Activated T-helper 9 cell treated with anti-CD3 and anti-CD28 coated beads, Interleukin-2, amount 50 U/mL, for 16 hours (primary cell): ENCODE measurements around the gene ATP9B.
"Not testable (repeated sequence)": the region's sequence is repeated elsewhere in the genome, so short reads cannot be mapped to it uniquely, and the experiment has no call there.

Source experiments
- DNase-seq: peaks from one replicate; pipeline ENCODE4 v3.0.0-alpha.2; 2020; ENCODE audit warnings: low read depth

ATP9B gene

DNA sequence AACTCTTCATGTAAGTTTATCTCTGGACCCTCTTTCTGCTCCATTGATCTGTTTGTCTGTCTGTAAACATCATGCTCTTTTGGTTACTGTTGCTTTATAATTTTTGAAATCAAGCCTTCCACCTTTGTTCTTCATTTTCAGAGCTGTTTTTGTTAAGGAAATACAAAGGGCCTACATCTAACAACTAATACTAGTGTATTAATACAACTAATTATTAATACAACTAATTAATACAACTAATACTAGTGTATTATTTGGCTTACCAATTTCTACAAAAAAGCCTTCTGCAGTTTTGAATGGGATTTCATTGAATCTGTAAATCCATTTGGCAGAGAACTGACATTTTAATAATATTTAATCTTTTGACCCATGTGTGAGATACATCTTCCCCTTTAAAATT lies 66.7 kb downstream of the ATP9B start:
- DNase-seq = no peak

DNA sequence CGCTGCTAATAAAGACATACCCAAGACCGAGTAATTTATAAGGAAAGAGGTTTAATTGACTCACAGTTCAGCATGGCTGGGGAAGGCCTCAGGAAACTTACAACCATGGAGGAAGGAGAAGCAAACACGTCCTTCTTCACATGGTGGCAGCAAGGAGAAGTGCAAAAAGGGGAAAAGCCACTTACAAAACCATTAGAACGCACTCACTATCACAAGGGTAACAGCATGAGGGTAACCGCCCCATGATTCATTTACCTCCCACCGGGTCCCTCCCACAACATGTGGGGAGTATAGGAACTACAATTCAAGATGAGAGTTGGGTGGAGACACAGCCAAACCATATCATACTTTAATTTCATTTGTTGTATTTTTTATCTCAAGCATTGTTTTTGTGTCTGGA lies 67.5 kb downstream of the ATP9B start:
- no peak for DNase-seq

DNA sequence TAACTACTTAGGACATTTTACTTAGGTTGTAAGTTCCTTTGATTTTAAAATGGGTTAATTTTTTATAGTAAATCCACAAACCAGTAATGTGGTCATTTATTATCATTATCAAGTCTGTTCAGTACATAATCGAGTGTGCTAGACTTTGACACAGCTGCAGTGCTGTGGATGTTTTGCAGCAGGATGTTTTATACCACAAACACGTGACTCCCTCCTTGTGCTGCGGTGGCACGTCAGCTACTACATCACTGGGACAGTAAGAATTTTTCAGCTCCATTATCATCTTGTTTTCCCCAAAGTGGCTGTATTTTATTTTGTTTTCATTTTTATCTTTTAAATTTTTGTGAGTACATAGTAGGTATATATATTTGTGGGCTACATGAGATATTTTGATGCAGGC lies 70.0 kb downstream of the ATP9B start:
- DNase-seq = no peak

DNA sequence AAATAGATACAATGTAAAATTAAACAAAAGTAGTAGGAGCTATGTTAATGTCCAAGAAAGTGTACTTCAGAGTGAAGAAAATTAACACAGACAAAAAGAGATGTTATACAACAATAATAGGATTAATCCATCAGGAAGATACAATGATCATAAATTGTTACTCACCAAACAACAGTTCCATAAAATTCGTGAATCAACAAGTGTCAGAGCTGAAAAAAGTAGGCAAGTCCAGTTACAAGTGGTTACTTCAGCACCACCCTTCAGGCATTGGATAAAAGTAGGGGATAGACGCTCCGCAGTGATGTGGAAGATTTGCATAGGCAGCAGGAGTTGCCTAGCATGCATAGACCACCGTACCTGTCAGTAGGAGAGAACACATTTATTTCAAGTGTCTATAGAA lies 77.8 kb downstream of the ATP9B start:
- no peak for DNase-seq

DNA sequence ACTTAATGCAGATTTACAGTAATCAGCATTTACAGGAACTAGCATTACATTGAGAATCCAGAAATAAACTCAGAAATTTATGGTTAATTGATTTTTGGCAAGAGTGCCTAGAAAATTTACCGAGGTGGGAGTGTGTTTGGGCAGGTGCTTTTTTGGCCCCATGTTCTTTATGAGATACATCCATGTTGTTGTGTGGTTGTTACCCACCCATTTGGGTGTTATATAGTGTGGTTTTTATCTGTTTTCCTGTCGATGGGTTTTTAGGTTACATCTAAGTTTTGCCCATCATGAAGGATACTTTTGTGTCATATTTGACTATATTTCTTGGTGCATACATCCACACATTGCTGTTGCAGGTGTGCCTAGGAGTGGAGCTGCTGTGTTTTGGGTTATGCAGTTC lies 82.0 kb downstream of the ATP9B start:
- no peak for DNase-seq

DNA sequence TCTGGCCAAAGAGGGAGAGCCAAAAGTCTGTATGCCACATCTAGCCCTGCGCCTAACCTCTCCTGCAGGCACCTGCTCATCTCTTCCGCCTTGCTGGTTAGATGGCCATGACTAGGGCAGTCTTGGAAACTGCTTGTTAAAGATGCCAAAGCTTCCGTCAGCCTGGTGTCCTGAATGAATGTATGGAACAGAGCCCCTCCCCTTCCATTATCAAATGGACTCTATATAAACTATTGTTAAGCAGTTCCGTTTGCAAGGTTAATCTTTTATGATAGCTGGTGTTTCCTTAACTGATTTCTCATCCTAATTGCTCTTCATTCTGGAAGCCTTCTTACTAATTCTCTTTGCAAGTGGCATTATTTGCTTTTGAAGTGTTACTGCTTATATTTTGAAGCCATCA lies 87.1 kb downstream of the ATP9B start:
- DNase-seq = no peak

DNA sequence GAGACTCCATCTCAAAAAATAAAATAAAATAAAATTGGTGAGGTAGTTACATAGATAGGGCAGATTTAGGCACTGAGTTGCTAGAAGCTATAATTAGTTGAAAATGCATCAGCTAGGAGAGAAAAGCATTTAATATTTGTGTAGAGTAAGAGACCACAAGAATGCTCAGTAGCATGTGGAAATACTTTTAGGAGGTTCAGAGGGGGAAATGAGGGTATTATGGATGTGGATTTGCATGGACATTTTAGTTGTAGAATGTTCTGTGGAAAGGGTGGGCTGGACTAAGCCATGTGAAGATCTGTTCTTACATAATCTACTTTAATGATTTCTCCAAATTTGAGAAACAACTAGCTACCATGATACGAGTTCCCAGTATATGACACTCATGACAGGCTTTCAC lies 95.5 kb downstream of the ATP9B start:
- no peak for DNase-seq

DNA sequence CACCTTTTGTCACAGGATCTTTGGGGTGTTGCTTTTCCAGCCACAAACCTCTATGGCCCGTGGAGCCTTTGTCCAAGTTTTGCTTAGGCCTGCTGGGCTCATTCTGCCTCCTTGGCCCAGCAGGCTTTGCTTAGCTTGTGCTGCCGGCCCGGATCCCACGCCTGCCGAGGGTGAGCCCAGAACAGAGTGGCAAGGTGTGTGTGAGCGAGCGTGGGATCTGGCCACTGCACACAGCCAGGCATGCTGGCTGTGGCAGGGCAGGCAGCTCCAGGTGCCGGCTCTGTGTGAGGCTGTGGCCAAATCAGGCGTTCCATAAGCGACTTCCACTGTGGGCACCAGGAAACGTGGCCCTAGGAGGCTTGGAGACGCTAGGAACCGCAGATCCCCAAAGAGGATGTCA lies 97.5 kb downstream of the ATP9B start:
- no peak for DNase-seq

DNA sequence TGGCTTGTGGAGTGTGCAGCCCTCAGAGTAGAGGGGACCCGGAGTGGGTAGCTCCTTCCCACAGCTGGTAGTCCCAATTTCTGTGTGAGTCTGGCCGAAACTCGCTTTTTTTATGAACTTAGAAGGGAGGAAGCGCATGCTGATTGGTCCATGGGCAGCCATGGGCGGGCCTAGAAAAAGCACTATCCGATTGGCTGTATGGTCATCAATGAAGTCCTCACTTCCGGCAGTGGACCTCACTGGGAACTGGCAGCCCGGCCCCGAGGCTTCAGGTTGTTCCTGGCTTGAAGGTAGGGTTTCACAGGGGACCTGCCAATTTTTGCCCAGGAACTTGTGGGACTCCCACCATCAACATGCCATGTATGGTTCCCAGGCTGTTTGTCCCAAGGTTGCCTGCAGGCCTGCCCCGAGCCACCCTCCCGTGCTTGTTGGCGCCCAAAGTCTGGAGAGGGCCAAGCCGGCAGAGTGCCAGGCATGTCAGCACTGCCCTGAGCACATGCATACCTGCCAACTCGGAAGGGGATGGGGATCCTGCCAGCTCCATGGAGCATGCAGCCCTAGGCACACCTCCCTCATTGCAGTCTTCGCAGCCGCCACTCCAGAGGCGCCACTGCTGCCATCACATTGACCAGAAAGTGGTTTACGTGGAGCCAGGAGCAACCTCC lies 98.5 kb downstream of the ATP9B start:
- no peak for DNase-seq

DNA sequence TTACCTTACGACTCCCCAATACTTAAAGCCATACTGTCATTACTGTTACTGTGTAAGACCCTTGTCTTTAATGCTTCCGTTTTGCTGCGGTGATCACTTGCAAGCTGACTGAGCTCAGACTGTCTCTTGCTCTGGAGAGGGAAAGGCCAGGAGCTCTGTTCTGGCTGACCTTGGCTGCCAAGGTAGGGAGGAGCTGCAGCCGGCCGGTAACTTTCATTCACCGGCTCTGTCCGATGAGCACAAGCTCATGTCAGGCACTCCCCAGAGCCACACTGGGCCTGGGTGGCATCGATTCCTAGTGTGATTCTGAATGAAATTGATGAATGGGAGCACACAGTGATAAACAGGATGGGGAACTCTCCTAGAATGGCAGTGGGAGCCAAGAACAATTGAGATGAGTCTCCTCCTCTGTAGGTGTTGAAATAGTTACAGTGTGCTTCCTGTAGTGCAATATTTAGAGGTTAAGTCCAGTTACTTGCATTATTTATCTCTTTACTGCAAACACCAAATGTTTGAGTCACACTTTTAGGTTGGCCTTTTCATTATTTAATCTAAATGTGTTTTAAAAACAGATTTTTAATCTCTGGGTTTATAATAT lies 100.9 kb downstream of the ATP9B start:
- no peak for DNase-seq

DNA sequence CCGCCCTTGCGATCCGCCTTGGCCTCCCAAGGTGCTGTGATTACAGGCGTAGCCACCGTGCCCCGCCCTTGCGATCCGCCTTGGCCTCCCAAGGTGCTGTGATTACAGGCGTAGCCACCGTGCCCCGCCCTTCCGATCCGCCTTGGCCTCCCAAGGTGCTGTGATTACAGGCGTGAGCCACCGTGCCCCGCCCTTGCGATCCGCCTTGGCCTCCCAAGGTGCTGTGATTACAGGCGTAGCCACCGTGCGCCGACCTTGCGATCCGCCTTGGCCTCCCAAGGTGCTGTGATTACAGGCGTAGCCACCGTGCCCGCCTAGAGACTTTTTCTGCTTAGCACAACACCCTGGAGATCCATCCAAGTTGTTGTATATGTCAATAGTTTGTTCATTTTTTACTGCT lies 103.1 kb downstream of the ATP9B start:
- not testable (repeated sequence) for DNase-seq

DNA sequence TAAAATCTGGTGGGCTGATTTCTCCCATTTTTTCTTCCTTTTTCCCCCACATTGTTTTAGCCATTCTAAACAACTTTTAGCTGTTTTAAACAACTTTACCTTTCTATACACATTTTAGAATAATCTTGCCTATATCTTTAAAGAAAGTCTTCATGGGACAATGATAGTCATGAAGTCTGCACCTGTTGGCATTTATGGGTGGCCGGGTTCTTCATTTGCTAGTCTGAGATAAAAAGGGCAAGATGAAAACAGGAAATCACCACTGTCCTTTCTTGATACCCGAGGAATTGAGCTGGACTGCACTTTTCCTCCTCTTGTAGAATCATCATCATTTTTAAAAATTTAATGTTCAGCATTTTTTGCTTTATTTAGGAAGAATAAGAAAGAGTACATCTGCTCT lies 104.5 kb downstream of the ATP9B start:
- no peak for DNase-seq

DNA sequence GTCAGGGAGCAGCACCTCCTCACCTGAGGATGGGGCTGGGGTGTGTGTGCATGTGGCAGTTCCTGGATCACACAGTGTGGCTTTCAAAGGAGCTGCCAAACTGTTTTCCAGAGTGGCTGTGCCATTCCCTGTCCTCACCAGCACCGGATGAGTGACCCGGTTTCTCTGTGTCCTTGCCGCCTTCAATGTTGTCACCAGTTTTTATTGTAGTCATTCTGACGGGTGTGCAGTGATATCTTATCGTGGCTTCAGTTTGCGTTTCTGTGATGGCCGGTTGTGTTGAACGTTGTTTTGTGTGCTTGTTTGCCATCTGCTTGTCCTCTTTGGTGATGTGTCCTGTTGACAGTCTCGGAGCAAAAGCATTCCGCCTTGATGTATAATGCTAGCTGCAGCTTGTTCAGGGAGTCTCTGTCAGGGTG lies 108.9 kb downstream of the ATP9B start:
- no peak for DNase-seq

DNA sequence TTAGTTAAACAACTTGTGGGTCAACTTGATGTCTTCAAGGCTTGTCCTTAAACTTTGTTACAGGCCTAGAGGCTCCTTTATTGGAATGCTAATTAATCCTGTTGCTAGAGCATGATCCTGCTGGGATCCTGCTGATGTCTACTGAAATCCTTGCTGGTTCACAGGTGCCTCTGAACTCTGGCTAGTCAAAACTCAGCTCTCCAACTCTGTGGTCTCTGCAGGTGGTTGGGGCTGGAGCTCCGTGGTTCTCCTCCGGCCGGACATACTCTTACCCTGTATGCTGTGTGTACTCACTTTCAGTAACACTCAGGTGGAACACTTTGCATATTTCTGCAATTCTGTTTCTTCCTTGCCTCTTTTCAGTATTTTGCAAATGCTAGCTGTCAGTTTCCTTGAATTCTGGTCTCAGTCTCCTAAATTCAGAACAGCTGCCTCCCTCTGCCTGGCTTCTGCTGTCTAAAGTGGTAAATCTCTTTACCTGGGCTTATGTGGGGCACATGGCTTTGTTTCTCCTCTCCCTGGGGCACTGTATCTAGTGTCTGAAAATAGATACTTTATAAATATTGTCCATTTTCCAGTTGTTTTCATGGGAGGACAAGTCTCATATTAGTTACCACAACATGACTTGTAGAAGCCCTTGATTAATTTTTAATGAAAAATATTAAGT lies 113.0 kb downstream of the ATP9B start:
- no peak for DNase-seq

DNA sequence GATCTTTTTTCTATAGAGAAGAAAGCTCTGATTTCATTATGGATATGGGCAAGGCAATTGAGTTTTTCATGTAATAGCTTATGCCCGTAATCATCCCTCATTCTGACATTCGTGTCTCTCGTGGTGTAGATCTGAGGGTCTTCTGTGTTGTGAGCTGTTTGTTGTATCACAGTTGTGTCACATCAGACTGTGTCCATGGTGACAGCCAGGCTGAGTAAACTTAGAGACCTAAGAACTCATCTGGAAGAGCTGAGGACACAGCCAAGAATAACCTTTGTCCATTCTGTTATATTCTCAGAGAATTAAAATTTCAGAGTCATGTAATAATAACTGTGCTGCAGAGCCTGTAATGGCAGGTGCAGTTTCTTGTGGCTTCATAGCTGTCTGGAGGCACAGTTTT lies 116.5 kb downstream of the ATP9B start:
- DNase-seq = no peak

DNA sequence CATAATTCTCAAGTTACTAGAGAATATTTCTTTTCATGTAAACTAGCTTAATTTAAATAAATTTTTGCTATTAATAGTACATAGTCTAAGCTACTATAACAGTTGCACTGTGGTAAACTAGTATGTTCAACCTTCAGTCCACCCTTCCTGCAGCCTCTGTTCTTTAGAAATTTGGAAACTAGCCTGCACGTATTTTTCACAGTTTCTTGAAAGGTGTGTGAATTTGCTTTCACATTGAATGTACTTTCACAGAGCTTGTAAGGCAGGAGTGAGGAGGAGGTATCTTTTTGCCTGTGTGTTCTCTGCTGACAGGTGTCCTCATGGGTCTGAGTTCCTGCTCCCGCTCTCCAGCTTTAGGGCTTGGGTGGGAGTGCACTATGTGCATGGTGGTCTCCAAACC lies 117.5 kb downstream of the ATP9B start:
- no peak for DNase-seq

DNA sequence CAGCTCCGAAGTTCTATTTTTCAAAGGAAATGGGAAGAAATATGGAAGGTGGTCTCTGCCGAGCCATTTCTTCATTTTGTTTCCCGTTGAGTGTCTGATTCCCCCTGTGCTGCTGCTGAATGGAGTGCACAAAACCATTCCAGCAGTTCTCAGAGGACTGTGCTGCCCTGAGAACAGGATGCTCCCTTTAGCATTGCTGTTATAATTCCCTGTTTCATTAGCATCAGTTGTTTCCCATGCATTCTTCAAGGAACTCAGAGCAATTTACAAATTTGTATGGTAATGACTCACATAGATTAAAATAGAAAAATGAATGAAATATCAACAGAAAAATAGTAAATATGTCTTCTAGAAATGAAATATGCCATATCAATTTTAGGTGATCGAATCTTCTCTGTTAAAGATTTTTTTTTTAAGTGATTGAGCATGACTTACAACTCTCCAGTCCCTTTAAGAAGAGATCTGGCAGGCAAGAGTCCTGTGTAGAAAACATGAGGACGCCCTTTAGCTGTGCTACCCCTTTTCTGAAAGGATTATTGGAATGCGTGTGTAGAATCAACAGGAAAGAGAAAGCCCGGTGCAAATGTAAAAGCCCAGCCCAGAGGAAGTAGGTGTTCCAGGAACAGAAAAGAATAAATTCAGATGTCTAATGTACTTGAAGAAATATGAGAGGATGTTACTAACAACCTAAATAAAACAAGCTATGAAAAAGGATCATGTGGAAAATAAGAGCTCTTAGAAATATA lies 118.5 kb downstream of the ATP9B start:
- DNase-seq = no peak

DNA sequence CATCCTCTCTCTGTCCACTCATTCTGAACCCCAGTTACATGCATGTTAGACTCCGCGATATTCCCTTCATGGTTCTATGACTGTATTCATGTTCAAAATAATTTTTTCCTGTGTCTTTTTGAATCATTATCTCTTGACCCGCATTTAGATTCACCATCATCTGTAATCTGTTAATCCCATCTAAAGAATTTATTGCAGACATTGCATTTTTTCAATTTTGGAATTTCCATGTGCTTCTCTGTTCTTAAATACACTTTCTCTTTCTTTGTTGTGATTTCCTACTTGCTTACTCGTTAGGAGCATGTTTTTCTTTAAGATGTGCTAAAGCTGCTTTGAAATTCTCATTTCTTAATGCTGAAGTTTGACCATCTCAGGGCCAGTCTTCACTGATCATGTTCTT lies 122.2 kb downstream of the ATP9B start:
- no peak for DNase-seq

DNA sequence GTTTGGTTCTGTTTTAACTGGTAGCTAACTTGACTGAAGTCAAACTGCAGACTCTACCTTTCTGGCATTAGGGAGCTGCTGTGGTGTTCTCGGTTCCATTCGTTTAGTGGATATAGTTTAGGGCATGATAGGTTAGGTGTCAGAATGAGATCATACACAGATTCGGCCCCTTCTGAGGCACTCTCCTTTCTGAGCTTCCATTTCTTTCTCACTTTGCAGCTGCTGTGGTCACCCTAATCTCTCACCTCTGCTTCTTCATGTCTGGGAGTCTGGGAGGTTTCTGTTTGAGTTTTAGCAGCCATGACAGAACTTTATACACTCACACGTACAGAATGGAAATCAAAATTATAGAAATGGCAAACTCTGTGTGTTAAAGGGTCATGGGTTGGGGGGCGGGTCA lies 122.8 kb downstream of the ATP9B start:
- no peak for DNase-seq

DNA sequence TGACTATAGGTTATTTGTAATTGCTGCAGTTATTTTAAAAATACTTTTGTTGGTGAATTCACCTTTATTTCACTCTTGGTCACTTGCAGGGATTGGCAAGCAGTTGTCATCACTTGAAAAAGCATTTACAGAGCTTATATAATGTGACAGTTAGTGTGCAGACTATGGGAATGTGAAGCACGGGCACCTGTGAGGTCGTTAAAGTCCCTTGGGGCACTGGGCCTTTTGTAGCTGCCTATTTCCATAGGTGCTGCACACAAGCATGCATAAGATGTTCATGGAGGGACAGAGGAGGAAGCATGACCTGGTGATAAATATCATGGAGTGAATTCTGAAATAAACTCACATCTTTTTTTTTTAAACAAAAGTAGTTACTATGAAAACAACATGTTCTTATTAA lies 124.6 kb downstream of the ATP9B start:
- no peak for DNase-seq

DNA sequence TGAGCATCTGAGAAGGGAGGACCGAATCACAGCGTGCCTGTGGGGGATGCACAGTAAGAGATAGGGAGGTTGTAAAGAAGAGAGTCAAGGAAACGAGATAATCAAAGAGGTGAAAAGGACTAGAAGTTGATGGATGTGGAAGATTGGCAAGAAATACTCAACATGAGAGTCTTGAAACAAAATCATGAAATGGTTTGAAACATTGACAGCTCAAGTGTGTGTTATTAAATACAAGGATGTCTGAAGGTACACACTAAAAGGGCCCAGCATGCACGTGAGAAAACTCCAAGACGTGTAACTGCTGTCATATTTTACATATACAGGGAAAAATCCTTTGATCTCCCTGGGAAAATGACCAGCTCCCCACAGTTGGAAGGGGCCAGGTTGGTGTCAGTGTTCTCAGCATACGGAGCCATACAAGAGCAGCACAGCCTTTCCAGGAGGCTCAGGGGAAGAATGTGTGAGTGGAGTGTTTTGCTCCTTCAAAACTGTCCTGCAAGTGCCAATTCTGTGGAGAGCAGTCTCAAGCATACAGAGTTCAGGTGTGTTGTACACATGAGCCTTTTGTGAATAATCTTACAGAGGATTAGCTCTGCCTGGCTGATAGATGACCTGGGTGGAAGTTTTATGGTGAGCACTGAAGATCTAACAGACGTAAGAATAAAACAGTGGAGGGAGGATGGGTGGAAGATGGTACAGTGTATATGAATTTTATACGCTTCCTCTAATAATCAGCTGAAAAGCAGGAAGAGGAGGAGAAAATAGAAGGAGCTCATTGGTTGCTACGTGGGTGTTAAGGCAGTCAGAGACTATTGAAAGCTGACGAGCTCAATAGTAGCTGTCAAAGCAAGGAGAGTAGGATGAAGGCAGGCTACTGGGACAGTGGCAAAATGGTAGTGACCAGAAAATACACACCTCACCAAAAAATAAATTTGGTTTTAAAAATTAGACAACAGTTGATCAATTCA lies 126.8 kb downstream of the ATP9B start:
- DNase-seq = no peak

DNA sequence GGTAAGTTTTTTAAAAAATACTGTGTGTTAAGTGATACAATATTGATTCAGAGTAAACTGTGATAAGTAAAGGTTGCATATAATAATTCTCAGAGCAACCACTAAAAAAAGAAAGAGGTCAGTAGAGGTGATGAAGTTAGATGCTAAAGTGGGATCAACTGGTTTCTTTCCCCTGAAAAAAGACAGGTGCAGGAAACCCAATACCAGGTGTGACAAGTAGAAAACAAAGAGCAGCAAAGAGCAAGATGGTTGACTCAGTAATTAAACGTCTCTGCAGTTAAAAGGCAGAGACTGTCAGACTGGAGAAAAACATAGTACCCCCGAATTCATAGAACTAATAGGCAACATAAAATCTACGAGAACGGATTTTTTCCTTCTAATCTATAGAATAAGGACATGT lies 128.3 kb downstream of the ATP9B start:
- no peak for DNase-seq
